Activated T-cell treated with anti-CD3 and anti-CD28 coated beads for 4 hours (primary cell): ENCODE measurements around the gene ECPAS.
"Not testable (repeated sequence)": the region's sequence is repeated elsewhere in the genome, so short reads cannot be mapped to it uniquely, and the experiment has no call there.

Source experiments
- DNase-seq: peaks from one replicate; pipeline ENCODE4 v3.0.0-alpha.2; 2020

The ECPAS gene

GRCh38 chr9:111411266-111411665, 72.9 kb downstream of the ECPAS start:
- no peak for DNase-seq

GRCh38 chr9:111407813-111408212, 76.4 kb downstream of the ECPAS start:
- no peak for DNase-seq

GRCh38 chr9:111405701-111406100, 78.5 kb downstream of the ECPAS start:
- no peak for DNase-seq

- not testable (repeated sequence) for DNase-seq
These were observed 82.7 kb downstream of the ECPAS start for GRCh38 chr9:111401486-111401885.

GRCh38 chr9:111400564-111400898, 83.7 kb downstream of the ECPAS start:
- DNase-seq = no peak

GRCh38 chr9:111399772-111400563, 84.2 kb downstream of the ECPAS start:
- no peak for DNase-seq

GRCh38 chr9:111399211-111399739, 84.9 kb downstream of the ECPAS start:
- DNase-seq = no peak

GRCh38 chr9:111393971-111394370, 90.2 kb downstream of the ECPAS start:
- DNase-seq = no peak

- no peak for DNase-seq
These were observed 94.8 kb downstream of the ECPAS start for GRCh38 chr9:111389406-111389805.

GRCh38 chr9:111386386-111386785, 97.8 kb downstream of the ECPAS start:
- no peak for DNase-seq

- no peak for DNase-seq
These were observed 103.2 kb downstream of the ECPAS start for GRCh38 chr9:111381006-111381405.

GRCh38 chr9:111375817-111376564, 108.2 kb downstream of the ECPAS start:
- no peak for DNase-seq

GRCh38 chr9:111375062-111375461, 109.1 kb downstream of the ECPAS start:
- no peak for DNase-seq

- DNase-seq = no peak
These were observed 111.9 kb downstream of the ECPAS start for GRCh38 chr9:111372297-111372696.

GRCh38 chr9:111366978-111367377, 117.2 kb downstream of the ECPAS start:
- DNase-seq = no peak

- DNase-seq = no peak
These were observed 121.7 kb downstream of the ECPAS start for GRCh38 chr9:111362526-111362925.

- no peak for DNase-seq
These were observed 123.3 kb downstream of the ECPAS start for GRCh38 chr9:111360881-111361280.

GRCh38 chr9:111356481-111357244, 127.5 kb downstream of the ECPAS start:
- DNase-seq = no peak

- no peak for DNase-seq
These were observed 131.6 kb downstream of the ECPAS start for GRCh38 chr9:111352545-111352944.

- DNase-seq = no peak
These were observed 133.6 kb downstream of the ECPAS start for GRCh38 chr9:111350556-111350955.

- DNase-seq = no peak
These were observed 134.4 kb downstream of the ECPAS start for GRCh38 chr9:111349766-111350165.

GRCh38 chr9:111348821-111349271, 135.3 kb downstream of the ECPAS start:
- no peak for DNase-seq

GRCh38 chr9:111334318-111334863, 149.8 kb downstream of the ECPAS start:
- DNase-seq = not testable (repeated sequence)
